GM19035 (cell line): Measurements from ENCODE around the gene ABCC1.

ENCODE experiments used
- ATAC-seq: cut with Tn5 transposase; IDR thresholded peaks from one replicate; pipeline ENCODE4 v1.9.1; 2021; ENCODE audit not compliant: unreplicated experiment

The ABCC1 gene

GRCh38 chr16:16041196-16041892 is 91.9 kb downstream of the ABCC1 start:
- ATAC-seq, result no peak

GRCh38 chr16:16042076-16042475 is 92.7 kb downstream of the ABCC1 start:
- ATAC-seq, result no peak

GRCh38 chr16:16045296-16045695 is 95.9 kb downstream of the ABCC1 start:
- ATAC-seq, result no peak

- ATAC-seq, result no peak
Observed at GRCh38 chr16:16045879-16046278, 96.5 kb downstream of the ABCC1 start.

- ATAC-seq, result no peak
Observed at GRCh38 chr16:16047761-16048160, 98.3 kb downstream of the ABCC1 start.

- no peak for ATAC-seq
Observed at GRCh38 chr16:16048904-16049582, 99.6 kb downstream of the ABCC1 start.

GRCh38 chr16:16050106-16050505 is 100.7 kb downstream of the ABCC1 start:
- ATAC-seq, result no peak

- no peak for ATAC-seq
Observed at GRCh38 chr16:16051132-16051531, 101.7 kb downstream of the ABCC1 start.

GRCh38 chr16:16052916-16053315 is 103.5 kb downstream of the ABCC1 start:
- ATAC-seq, result no peak

GRCh38 chr16:16057102-16057501 is 107.7 kb downstream of the ABCC1 start:
- ATAC-seq, result no peak

- ATAC-seq, result no peak
Observed at GRCh38 chr16:16059160-16059559, 109.7 kb downstream of the ABCC1 start.

- no peak for ATAC-seq
Observed at GRCh38 chr16:16059895-16060590, 110.6 kb downstream of the ABCC1 start.

- no peak for ATAC-seq
Observed at GRCh38 chr16:16062023-16062937, 112.9 kb downstream of the ABCC1 start.

- no peak for ATAC-seq
Observed at GRCh38 chr16:16063683-16064082, 114.3 kb downstream of the ABCC1 start.

- no peak for ATAC-seq
Observed at GRCh38 chr16:16064874-16065384, 115.5 kb downstream of the ABCC1 start.

- no peak for ATAC-seq
Observed at GRCh38 chr16:16067127-16067526, 117.7 kb downstream of the ABCC1 start.

- no peak for ATAC-seq
Observed at GRCh38 chr16:16071631-16072244, 122.3 kb downstream of the ABCC1 start.

GRCh38 chr16:16073001-16073545 is 123.7 kb downstream of the ABCC1 start:
- ATAC-seq, result no peak

GRCh38 chr16:16073891-16074881 is 124.8 kb downstream of the ABCC1 start:
- no peak for ATAC-seq
